ENCODE measurements around the gene PSMG1. TPM values are rescaled to one million over a fixed set of nuclear protein-coding genes. Genes with fewer than 3 reads are reported as not detected.
"Not testable (repeated sequence)": the region's sequence is repeated elsewhere in the genome, so short reads cannot be mapped to it uniquely, and the experiment has no call there.

PSMG1 gene
- total RNA-seq, 2 experiments from 2014 or later, result 59.6 to 66.2 TPM

DNA sequence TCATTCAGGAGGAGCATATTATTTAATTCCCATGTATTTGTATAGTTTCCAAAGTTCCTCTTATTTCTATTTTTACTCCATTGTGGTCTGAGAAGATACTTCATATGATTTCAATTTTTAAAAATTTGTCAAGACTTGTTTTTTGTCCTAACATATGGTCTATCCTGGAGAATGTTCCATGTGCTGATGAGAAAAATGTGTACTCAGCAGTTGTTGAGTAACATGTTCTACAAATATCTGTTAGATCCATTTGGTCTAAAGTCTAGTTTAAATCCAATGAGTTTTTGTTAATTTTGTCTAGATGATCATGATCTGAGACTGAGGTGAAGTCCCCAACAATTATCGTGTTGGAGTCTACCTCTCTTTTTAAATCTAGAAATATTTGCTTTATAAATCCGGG is 14.5 kb downstream of the PSMG1 start:
- peaks cover 2% of the 10 kb centered on the region for H3K27me3 Mint-ChIP-seq
- no peaks in the 10 kb centered on the region for H3K4me1 Mint-ChIP-seq
- no peak for DNase-seq
- ChIA-PET CTCF (no interaction called here), POLR2A (no interaction called here)
- peaks cover 33% of the 10 kb centered on the region for H3K36me3 Mint-ChIP-seq (ENCODE audit: low read depth)
- no peak overlapping the region for H3K4me3 Mint-ChIP-seq
- H3K27ac Mint-ChIP-seq, result no peak overlapping the region
- H3K9me3 Mint-ChIP-seq, result peaks cover 8% of the 10 kb centered on the region

DNA sequence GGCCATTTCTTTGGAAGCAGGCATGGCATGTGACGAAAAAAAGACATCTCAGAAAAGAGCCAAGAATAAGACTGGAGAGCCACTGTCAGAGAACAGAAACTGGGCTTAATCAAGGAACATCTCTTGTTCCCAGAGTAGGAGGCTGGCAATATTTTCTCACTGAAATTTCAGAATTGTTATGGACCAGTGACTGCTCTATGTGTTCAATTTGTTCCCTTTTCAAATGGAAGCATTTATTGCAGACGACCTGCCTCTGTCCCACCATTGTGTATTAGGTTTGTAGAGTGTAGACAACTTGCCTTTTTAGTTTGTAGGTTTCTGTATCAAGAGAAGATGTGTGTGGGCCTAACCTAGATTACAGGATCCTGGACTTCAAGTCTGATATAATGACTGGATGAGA is 18.7 kb downstream of the PSMG1 start:
- ChIA-PET POLR2A (no interaction called here), CTCF (no interaction called here)
- DNase-seq, result no peak
- Mint-ChIP-seq H3K27ac (no peak overlapping the region), H3K9me3 (peaks cover 13% of the 10 kb centered on the region), H3K4me1 (no peaks in the 10 kb centered on the region), H3K4me3 (no peak overlapping the region), H3K27me3 (peaks cover 5% of the 10 kb centered on the region), H3K36me3 (ENCODE audit: low read depth) (peaks cover 4% of the 10 kb centered on the region)

- peaks cover 5% of the 10 kb centered on the region for H3K27me3 Mint-ChIP-seq
- ChIA-PET POLR2A (no interaction called here), CTCF (no interaction called here)
- DNase-seq, result no peak
- no peak overlapping the region for H3K4me3 Mint-ChIP-seq
- no peaks in the 10 kb centered on the region for H3K4me1 Mint-ChIP-seq
- no peaks in the 10 kb centered on the region for H3K36me3 Mint-ChIP-seq (ENCODE audit: low read depth)
- H3K9me3 Mint-ChIP-seq, result peaks cover 13% of the 10 kb centered on the region
- H3K27ac Mint-ChIP-seq, result no peak overlapping the region
These were observed 22.2 kb downstream of the PSMG1 start for GRCh38 chr21:39161064-39161463.

GRCh38 chr21:39159342-39160063 is 23.7 kb downstream of the PSMG1 start:
- DNase-seq, result no peak
- Mint-ChIP-seq H3K4me3 (no peak overlapping the region), H3K4me1 (no peaks in the 10 kb centered on the region), H3K9me3 (peaks cover 5% of the 10 kb centered on the region), H3K27me3 (peaks cover 4% of the 10 kb centered on the region), H3K27ac (no peak overlapping the region), H3K36me3 (ENCODE audit: low read depth) (no peaks in the 10 kb centered on the region)
- ChIA-PET POLR2A (no interaction called here), CTCF (no interaction called here)

DNA sequence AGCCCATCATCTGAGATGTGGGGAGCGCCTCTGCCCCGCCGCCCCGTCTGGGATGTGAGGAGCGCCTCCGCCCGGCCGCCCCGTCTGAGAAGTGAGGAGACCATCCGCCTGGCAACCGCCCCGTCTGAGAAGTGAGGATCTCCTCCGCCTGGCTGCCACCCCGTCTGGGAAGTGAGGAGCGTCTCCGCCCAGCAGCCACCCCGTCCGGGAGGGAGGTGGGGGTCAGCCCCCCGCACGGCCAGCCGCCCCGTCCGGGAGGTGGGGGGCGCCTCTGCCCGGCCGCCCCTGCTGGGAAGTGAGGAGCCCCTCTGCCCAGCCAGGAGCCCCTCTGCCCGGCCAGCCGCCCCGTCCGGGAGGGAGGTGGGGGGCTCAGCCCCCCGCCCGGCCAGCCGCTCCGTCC is 26.0 kb downstream of the PSMG1 start:
- DNase-seq; H3K36me3 Mint-ChIP-seq (ENCODE audit: low read depth); H3K27me3 Mint-ChIP-seq; H3K9me3 Mint-ChIP-seq; POLR2A ChIA-PET; H3K27ac Mint-ChIP-seq; CTCF ChIA-PET; H3K4me1 Mint-ChIP-seq; H3K4me3 Mint-ChIP-seq: not testable (repeated sequence)

DNA sequence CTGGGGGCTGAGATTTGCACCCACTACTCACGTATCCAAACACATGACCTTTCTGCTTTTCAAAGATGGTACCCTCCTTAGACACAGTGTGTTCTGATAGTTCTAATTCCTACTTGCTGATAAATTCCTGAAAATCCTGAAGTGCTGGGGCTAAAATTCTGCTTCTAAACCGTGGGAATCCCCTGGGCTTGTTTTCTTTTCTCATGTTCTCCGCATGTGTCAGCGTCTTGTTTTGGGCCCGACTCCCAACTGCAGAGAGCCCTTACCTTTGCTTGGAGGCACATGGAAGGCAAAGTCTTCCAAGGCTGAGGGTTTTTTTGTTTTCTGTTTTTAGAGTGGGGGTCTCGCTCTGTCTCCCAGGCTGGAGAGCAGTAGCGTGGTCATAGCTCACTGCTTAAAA is 27.2 kb downstream of the PSMG1 start:
- POLR2A ChIA-PET, result no interaction called here
- no peaks in the 10 kb centered on the region for H3K36me3 Mint-ChIP-seq (ENCODE audit: low read depth)

DNA sequence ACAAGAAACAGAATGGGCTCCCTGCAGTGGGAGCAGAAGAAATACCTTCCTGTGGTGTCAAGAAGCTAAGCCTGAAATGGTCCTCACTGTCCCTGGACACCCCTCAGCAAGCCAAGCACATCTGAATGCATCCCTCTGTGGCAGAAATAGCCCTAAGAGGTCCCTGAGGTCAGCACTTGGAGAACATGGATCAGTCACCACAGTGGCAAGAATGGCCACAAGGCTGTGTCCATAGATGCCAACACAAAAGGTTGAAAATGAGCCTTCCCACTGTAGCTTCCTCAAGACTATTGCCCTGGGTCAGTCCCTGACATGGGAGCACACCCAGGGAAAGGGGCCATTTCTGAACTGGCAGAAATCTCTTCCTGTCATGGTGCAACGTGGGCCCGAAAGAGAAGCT is 27.7 kb downstream of the PSMG1 start:
- H3K36me3 Mint-ChIP-seq (ENCODE audit: low read depth), result no peaks in the 10 kb centered on the region
- CTCF ChIA-PET, result no interaction called here
- H3K9me3 Mint-ChIP-seq, result no peaks in the 10 kb centered on the region
- H3K27ac Mint-ChIP-seq, result no peak overlapping the region
- DNase-seq, result no peak
- POLR2A ChIA-PET, result no interaction called here
- no peak overlapping the region for H3K4me3 Mint-ChIP-seq
- no peaks in the 10 kb centered on the region for H3K4me1 Mint-ChIP-seq
- H3K27me3 Mint-ChIP-seq, result peaks cover 3% of the 10 kb centered on the region

More for the DNA sequence above, 27.2 kb downstream of the PSMG1 start:
- CTCF ChIA-PET, result no interaction called here
- H3K9me3 Mint-ChIP-seq, result no peaks in the 10 kb centered on the region
- H3K4me3 Mint-ChIP-seq, result no peak overlapping the region
- DNase-seq, result no peak
- no peak overlapping the region for H3K27ac Mint-ChIP-seq
- no peaks in the 10 kb centered on the region for H3K4me1 Mint-ChIP-seq
- peaks cover under 1% of the 10 kb centered on the region for H3K27me3 Mint-ChIP-seq

GRCh38 chr21:39153842-39154241 is 29.4 kb downstream of the PSMG1 start:
- ChIA-PET CTCF (no interaction called here), POLR2A (no interaction called here)
- Mint-ChIP-seq H3K27ac (no peak overlapping the region), H3K4me3 (no peak overlapping the region), H3K36me3 (ENCODE audit: low read depth) (no peaks in the 10 kb centered on the region), H3K27me3 (peaks cover 5% of the 10 kb centered on the region), H3K9me3 (no peaks in the 10 kb centered on the region), H3K4me1 (no peaks in the 10 kb centered on the region)
- no peak for DNase-seq

- peaks cover 5% of the 10 kb centered on the region for H3K27me3 Mint-ChIP-seq
- H3K27ac Mint-ChIP-seq, result no peak overlapping the region
- no peaks in the 10 kb centered on the region for H3K36me3 Mint-ChIP-seq (ENCODE audit: low read depth)
- H3K9me3 Mint-ChIP-seq, result no peaks in the 10 kb centered on the region
- POLR2A ChIA-PET, result no interaction called here
- no peak overlapping the region for H3K4me3 Mint-ChIP-seq
- DNase-seq, result no peak
- CTCF ChIA-PET, result no interaction called here
- no peaks in the 10 kb centered on the region for H3K4me1 Mint-ChIP-seq
These were observed 29.9 kb downstream of the PSMG1 start for GRCh38 chr21:39153373-39153772.

- no peaks in the 10 kb centered on the region for H3K4me1 Mint-ChIP-seq
- no peak overlapping the region for H3K4me3 Mint-ChIP-seq
- H3K27ac Mint-ChIP-seq, result no peak overlapping the region
- no peaks in the 10 kb centered on the region for H3K9me3 Mint-ChIP-seq
- no peaks in the 10 kb centered on the region for H3K36me3 Mint-ChIP-seq (ENCODE audit: low read depth)
- ChIA-PET POLR2A (no interaction called here), CTCF (no interaction called here)
- peaks cover 5% of the 10 kb centered on the region for H3K27me3 Mint-ChIP-seq
- DNase-seq, result no peak
These were observed 31.0 kb downstream of the PSMG1 start for GRCh38 chr21:39152271-39152670.

GRCh38 chr21:39150877-39151276 is 32.4 kb downstream of the PSMG1 start:
- CTCF ChIA-PET, result no interaction called here
- DNase-seq, result no peak
- POLR2A ChIA-PET, result no interaction called here
- Mint-ChIP-seq H3K4me1 (no peaks in the 10 kb centered on the region), H3K27ac (no peak overlapping the region), H3K4me3 (no peak overlapping the region), H3K27me3 (peaks cover 5% of the 10 kb centered on the region), H3K36me3 (ENCODE audit: low read depth) (no peaks in the 10 kb centered on the region), H3K9me3 (no peaks in the 10 kb centered on the region)

DNA sequence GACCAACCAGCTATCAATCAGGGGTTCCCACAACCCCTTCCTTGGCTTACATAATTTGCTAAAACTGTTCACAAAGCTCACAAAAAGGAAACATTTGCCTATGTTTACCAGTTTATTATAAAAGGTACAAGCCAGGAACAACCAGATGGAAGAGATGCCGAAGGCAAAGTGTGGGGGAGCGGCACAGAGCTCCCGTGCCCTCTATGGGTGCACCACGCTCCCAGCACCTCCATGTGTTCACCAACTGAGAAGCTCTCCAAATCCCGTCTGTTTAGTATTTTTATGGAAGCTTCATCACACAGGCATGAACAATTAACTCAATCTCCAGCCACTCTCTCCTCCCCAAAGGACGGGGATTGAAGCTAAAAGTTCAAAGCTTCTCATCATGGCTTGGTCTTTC is 32.9 kb downstream of the PSMG1 start:
- DNase-seq, result no peak
- H3K27me3 Mint-ChIP-seq, result peaks cover 5% of the 10 kb centered on the region
- POLR2A ChIA-PET, result no interaction called here
- CTCF ChIA-PET, result no interaction called here
- no peak overlapping the region for H3K4me3 Mint-ChIP-seq
- H3K27ac Mint-ChIP-seq, result no peak overlapping the region
- H3K4me1 Mint-ChIP-seq, result no peaks in the 10 kb centered on the region
- H3K9me3 Mint-ChIP-seq, result no peaks in the 10 kb centered on the region
- no peaks in the 10 kb centered on the region for H3K36me3 Mint-ChIP-seq (ENCODE audit: low read depth)

DNA sequence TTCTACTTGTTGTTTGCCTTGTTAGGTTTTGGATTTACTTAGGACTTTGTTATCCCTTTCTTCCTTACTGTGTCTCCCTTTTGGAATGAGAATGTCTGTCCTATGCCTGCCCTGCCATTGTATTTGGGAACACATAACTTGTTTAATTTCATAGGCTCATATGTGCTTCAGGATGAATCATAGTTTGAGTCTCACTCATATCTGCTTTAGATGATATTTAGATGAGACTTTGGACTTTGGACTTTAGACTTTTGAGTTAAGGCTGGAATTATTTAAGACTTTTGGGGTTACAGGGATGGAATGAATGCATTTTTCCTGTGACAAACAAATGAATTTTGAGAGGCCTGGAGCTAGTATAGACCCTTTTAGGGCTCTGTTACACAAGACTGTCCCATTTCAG is 33.4 kb downstream of the PSMG1 start:
- no peak for DNase-seq
- CTCF ChIA-PET, result no interaction called here

GRCh38 chr21:39148975-39149374 is 34.3 kb downstream of the PSMG1 start:
- H3K36me3 Mint-ChIP-seq (ENCODE audit: low read depth), result no peaks in the 10 kb centered on the region
- no peaks in the 10 kb centered on the region for H3K4me1 Mint-ChIP-seq
- peaks cover 5% of the 10 kb centered on the region for H3K27me3 Mint-ChIP-seq
- H3K4me3 Mint-ChIP-seq, result no peak overlapping the region
- H3K27ac Mint-ChIP-seq, result no peak overlapping the region
- no peak for DNase-seq
- ChIA-PET POLR2A (no interaction called here), CTCF (interaction anchor here (0.9 kb wide), 1 partner anchor 11 kb away, joined by 3 read pairs; no protein-coding TSS in a partner anchor)
- peaks cover under 1% of the 10 kb centered on the region for H3K9me3 Mint-ChIP-seq

More for the DNA sequence above, 33.4 kb downstream of the PSMG1 start:
- Mint-ChIP-seq H3K9me3 (no peaks in the 10 kb centered on the region), H3K4me3 (no peak overlapping the region), H3K27ac (no peak overlapping the region), H3K4me1 (no peaks in the 10 kb centered on the region), H3K27me3 (peaks cover 5% of the 10 kb centered on the region), H3K36me3 (ENCODE audit: low read depth) (no peaks in the 10 kb centered on the region)
- POLR2A ChIA-PET, result no interaction called here

All from activated CD4-positive, alpha-beta memory T cell treated with anti-CD3 and anti-CD28 coated beads, Interleukin-2, amount 10 ng/mL, durations not matched to agents 7 days and 5 days (primary cell).